GM19467 (cell line): ENCODE measurements around the gene SLC26A6.

ENCODE experiments used
- ATAC-seq: cut with Tn5 transposase; IDR thresholded peaks from one replicate; pipeline ENCODE4 v1.9.1; 2021; ENCODE audit warnings: mild to moderate bottlenecking, moderate library complexity; ENCODE audit not compliant: unreplicated experiment

The SLC26A6 gene

GRCh38 chr3:48599509-48600285 lies 35.6 kb downstream of the SLC26A6 start:
- ATAC-seq, result no peak

GRCh38 chr3:48599077-48599501 lies 36.2 kb downstream of the SLC26A6 start:
- no peak for ATAC-seq

GRCh38 chr3:48598323-48599076 lies 36.8 kb downstream of the SLC26A6 start:
- ATAC-seq, result no peak

GRCh38 chr3:48597408-48597800 lies 37.9 kb downstream of the SLC26A6 start:
- no peak for ATAC-seq

GRCh38 chr3:48596676-48597407 lies 38.4 kb downstream of the SLC26A6 start:
- no peak for ATAC-seq

GRCh38 chr3:48596157-48596556 lies 39.1 kb downstream of the SLC26A6 start:
- ATAC-seq, result no peak

- no peak for ATAC-seq
Observed at GRCh38 chr3:48595526-48596121, 39.6 kb downstream of the SLC26A6 start.

GRCh38 chr3:48595075-48595525 lies 40.2 kb downstream of the SLC26A6 start, which contains the start of gene COL7A1:
Gene COL7A1 (minus strand): TSS chr3:48595329. CDS start chr3:48595159, 170 bp downstream.
- no peak for ATAC-seq

- ATAC-seq, result no peak
Observed at GRCh38 chr3:48594417-48595049, 40.7 kb downstream of the SLC26A6 start.

- no peak for ATAC-seq
Observed at GRCh38 chr3:48593337-48593736, 41.9 kb downstream of the SLC26A6 start.

GRCh38 chr3:48592519-48593087 lies 42.7 kb downstream of the SLC26A6 start:
- ATAC-seq, result no peak

GRCh38 chr3:48591886-48592518 lies 43.3 kb downstream of the SLC26A6 start:
- ATAC-seq, result no peak

GRCh38 chr3:48591436-48591835 lies 43.8 kb downstream of the SLC26A6 start:
- no peak for ATAC-seq

- ATAC-seq, result no peak
Observed at GRCh38 chr3:48588230-48588629, 47.0 kb downstream of the SLC26A6 start.

GRCh38 chr3:48587686-48588085 lies 47.6 kb downstream of the SLC26A6 start:
- ATAC-seq, result no peak

GRCh38 chr3:48585411-48585810 lies 49.9 kb downstream of the SLC26A6 start:
- ATAC-seq, result no peak

- no peak for ATAC-seq
Observed at GRCh38 chr3:48584836-48585235, 50.4 kb downstream of the SLC26A6 start.

- ATAC-seq, result no peak
Observed at GRCh38 chr3:48581621-48582481, 53.4 kb downstream of the SLC26A6 start.

GRCh38 chr3:48576647-48577046 lies 58.6 kb downstream of the SLC26A6 start:
- ATAC-seq, result no peak
